Fibroblast of the aortic adventitia (primary cell): Measurements from ENCODE around the gene CCR9. TPM values are rescaled to one million over a fixed set of nuclear protein-coding genes. Genes with fewer than 3 reads are reported as not detected.

Experiments used
- DNase-seq: peaks from one replicate; pipeline ENCODE4 v3.0.0-alpha.2; 2010; ENCODE audit warnings: low read depth
- H3K4me3 ChIP-seq: 2 replicates; pipeline ENCODE4 v1.5.1; 2011; ENCODE audit warnings: low read depth, mild to moderate bottlenecking, control low read depth, low read length, moderate library complexity
- CTCF ChIP-seq: IDR thresholded peaks from 2 replicates; pipeline ENCODE4 v1.5.1; 2011; ENCODE audit warnings: mild to moderate bottlenecking, low read length, control low read depth, inconsistent platforms; ENCODE audit not compliant: insufficient read depth
- total RNA-seq: library from RNA; depleted of rRNA; stranded (reverse); fragments of >200 nt; gene quantifications from 2 replicates; pipeline ENCODE4 v1.2.3, GENCODE V29; 2012; ENCODE audit warnings: low replicate concordance

CCR9 gene
- total RNA-seq = not detected in 2 replicates

- no peak for DNase-seq
- TF ChIP-seq CTCF = no peak
- H3K4me3 ChIP-seq = no peak within 1 kb of the TSS
These were observed at the start of gene CCR9 for GRCh38 chr3:45885979-45886705. TSS of gene CCR9 (plus strand) at chr3:45886543. CDS start at chr3:45894934, 8,391 bp downstream.

- no peak overlapping the region for H3K4me3 ChIP-seq
- TF ChIP-seq CTCF = no peak
- DNase-seq = no peak
These were observed 47.9 kb upstream of the CCR9 start for GRCh38 chr3:45838466-45838865.

- H3K4me3 ChIP-seq = peak overlapping the region; percentile 95
- peak; percentile 21 for DNase-seq
- TF ChIP-seq CTCF = no peak
These were observed 45.0 kb upstream of the CCR9 start for GRCh38 chr3:45841420-45841756.

GRCh38 chr3:45841757-45842491 lies 44.4 kb upstream of the CCR9 start, which contains the start of gene LZTFL1:
TSS of gene LZTFL1 (minus strand) at chr3:45842119. CDS start at chr3:45841991, 128 bp downstream.
- TF ChIP-seq CTCF = no peak
- H3K4me3 ChIP-seq = peak within 1 kb of the TSS; percentile 95
- DNase-seq = peak; percentile 98

- DNase-seq = no peak
- TF ChIP-seq CTCF = no peak
- H3K4me3 ChIP-seq = no peak overlapping the region
These were observed 43.3 kb upstream of the CCR9 start for GRCh38 chr3:45842851-45843625.

- no peak overlapping the region for H3K4me3 ChIP-seq
- DNase-seq = no peak
- TF ChIP-seq CTCF = no peak
These were observed 41.7 kb upstream of the CCR9 start for GRCh38 chr3:45844616-45845015.
